ENCODE data around the gene ZNF462.

ZNF462 gene

GRCh38 chr9:107051392-107051791 is 188.4 kb downstream of the ZNF462 start:
- DNase-seq (ENCODE audit: low read depth in 2 of 2, low spot score in 1 of 2), result no peak

GRCh38 chr9:107054146-107054545 is 191.2 kb downstream of the ZNF462 start:
- DNase-seq (ENCODE audit: low read depth in 2 of 2, low spot score in 1 of 2), result no peak

GRCh38 chr9:107059220-107059619 is 196.3 kb downstream of the ZNF462 start:
- no peak for DNase-seq (ENCODE audit: low read depth in 2 of 2, low spot score in 1 of 2)

GRCh38 chr9:107060062-107060461 is 197.1 kb downstream of the ZNF462 start:
- DNase-seq (ENCODE audit: low read depth in 2 of 2, low spot score in 1 of 2), result no peak

All from stimulated activated CD8-positive, alpha-beta memory T cell treated with anti-CD3 and anti-CD28 coated beads, Interleukin-4, amount 100 ng/mL, for 1 hour (primary cell).